HCT116 (cell line): ENCODE data around the gene HSPA12B. TPM values are rescaled to one million over a fixed set of nuclear protein-coding genes. Genes with fewer than 3 reads are reported as not detected.

Experiments used
- ATAC-seq: fragments of 200-7000 bp; cut with Tn5 transposase; 2 replicates; pipeline ENCODE4 v1.9.1; 2020; ENCODE audit warnings: mild to moderate bottlenecking, moderate library complexity
- BruUV-seq: library from RNA; stranded (reverse); fragments of 400-500 nt; replicated peaks from 2 replicates; lab custom pipeline; 2021; lab: Mats Ljungman, UMichigan
- CTCF ChIA-PET: fragments of 300-600 bp; sonication (Branson Sonifier 250); formaldehyde crosslinking; loops from one replicate; lab custom pipeline; 2021; ENCODE audit warnings: antibody characterized with exemption; lab: Charles Lee
- POLR2A ChIA-PET: fragments of 300-600, 350-600 bp; sonication (Branson Sonifier 250); formaldehyde crosslinking; loops from one replicate; lab custom pipeline; 2021; ENCODE audit warnings: antibody characterized with exemption; lab: Charles Lee
- RAD21 ChIA-PET, 2 experiments: fragments of 300-600 bp; sonication (Branson Sonifier 250); formaldehyde crosslinking; loops; one replicate each; lab custom pipeline; 2023; ENCODE audit warnings: low total read pairs in 2 of 2; ENCODE audit not compliant: uncharacterized antibody in 2 of 2, unreplicated experiment in 2 of 2, low non-redundant PET in 1 of 2; lab: Charles Lee
- DNase-seq: peaks from one replicate; pipeline ENCODE4 v3.0.0-alpha.2; 2010; ENCODE audit warnings: low read depth, low spot score
- H2AFZ ChIP-seq: fragments of 200-600 bp; shearing (Covaris generic), sonication (generic); 2 replicates; pipeline ENCODE4 v1.6.1; 2017; ENCODE audit warnings: low read depth, mixed run types, mixed read lengths, antibody characterized with exemption, low read length; ENCODE audit not compliant: poor library complexity, severe bottlenecking
- H3K27ac ChIP-seq: 2 replicates; pipeline ENCODE4 v1.5.1; 2012; ENCODE audit warnings: low read depth, low read length
- H3K27me3 ChIP-seq: fragments of 200-600 bp; sonication (generic); 2 replicates; pipeline ENCODE4 v1.6.1; 2016; ENCODE audit warnings: mixed run types, low read length, mixed read lengths; ENCODE audit not compliant: insufficient read depth
- H3K36me3 ChIP-seq, 2 experiments: fragments of 200-500 bp in 1 of 2; fragments of 200-600 bp in 1 of 2; sonication (Bioruptor generic) in 1 of 2; sonication (generic) in 1 of 2; 2 replicates each; pipeline versions ENCODE4 v1.5.1 to v1.6.1; 2014 to 2016; ENCODE audit warnings: low read length in 2 of 2, inconsistent platforms in 1 of 2, mixed read lengths in 1 of 2, mixed run types in 1 of 2; ENCODE audit not compliant: insufficient read depth in 2 of 2, control insufficient read depth in 1 of 2
- H3K4me1 ChIP-seq, 2 experiments: fragments of 200-600 bp in 1 of 2; sonication (generic) in 1 of 2; 2 replicates each; pipeline versions ENCODE4 v1.5.1 to v1.6.1; 2012 to 2017; ENCODE audit warnings: low read length in 2 of 2, inconsistent platforms in 1 of 2, mild to moderate bottlenecking in 1 of 2, mixed read lengths in 1 of 2, mixed run types in 1 of 2, moderate library complexity in 1 of 2; ENCODE audit not compliant: insufficient read depth in 2 of 2, control insufficient read depth in 1 of 2
- H3K4me2 ChIP-seq: fragments of 200-600 bp; sonication (generic); 2 replicates; pipeline ENCODE4 v1.6.1; 2017; ENCODE audit warnings: mixed run types, low read length, mixed read lengths
- H3K4me3 ChIP-seq, 2 experiments: fragments of 200-600 bp in 1 of 2; sonication (generic) in 1 of 2; replicated peaks in 1 of 2; 2 replicates each; pipeline ENCODE4 v1.5.1; 2011 to 2016; ENCODE audit warnings: low read length in 2 of 2, control low read depth in 1 of 2, low read depth in 1 of 2, mild to moderate bottlenecking in 1 of 2, mixed read lengths in 1 of 2, mixed run types in 1 of 2
- H3K79me2 ChIP-seq: fragments of 200-600 bp; sonication (generic); 2 replicates; pipeline ENCODE4 v1.6.1; 2017; ENCODE audit warnings: mild to moderate bottlenecking, mixed run types, low read length, moderate library complexity, mixed read lengths; ENCODE audit not compliant: insufficient read depth
- H3K9ac ChIP-seq: fragments of 200-600 bp; sonication (generic); 2 replicates; pipeline ENCODE4 v1.6.1; 2016; ENCODE audit warnings: low read length, mixed read lengths
- H3K9me2 ChIP-seq: fragments of 200-600 bp; sonication (generic), shearing (Covaris generic); 2 replicates; pipeline ENCODE4 v1.6.1; 2017; ENCODE audit warnings: mixed run types, mild to moderate bottlenecking, moderate library complexity; ENCODE audit not compliant: insufficient read depth
- H3K9me3 ChIP-seq, 2 experiments: fragments of 200-500 bp in 1 of 2; fragments of 200-600 bp in 1 of 2; sonication (Bioruptor generic) in 1 of 2; sonication (generic) in 1 of 2; 2 replicates each; pipeline ENCODE4 v1.6.1; 2014 to 2017; ENCODE audit warnings: low read length in 2 of 2, mixed read lengths in 2 of 2, inconsistent platforms in 1 of 2, low read depth in 1 of 2, mild to moderate bottlenecking in 1 of 2, mixed run types in 1 of 2, moderate library complexity in 1 of 2; ENCODE audit not compliant: control insufficient read depth in 1 of 2, insufficient read depth in 1 of 2
- H4K20me1 ChIP-seq: fragments of 200-600 bp; sonication (generic), shearing (Covaris generic); 2 replicates; pipeline ENCODE4 v1.6.1; 2017; ENCODE audit warnings: mixed run types, mild to moderate bottlenecking, moderate library complexity; ENCODE audit not compliant: insufficient read depth
- ATF3 ChIP-seq: IDR thresholded peaks from 2 replicates; pipeline ENCODE4 v1.6.1; 2012
- CEBPB ChIP-seq: IDR thresholded peaks from 2 replicates; pipeline ENCODE4 v1.6.1; 2012; ENCODE audit warnings: low read depth
- CTCF ChIP-seq, 3 experiments: fragments of 200-600 bp in 1 of 3; sonication (generic) in 1 of 3; IDR thresholded peaks in 2 of 3; conservative IDR thresholded peaks in 1 of 3; 2 replicates each; pipeline ENCODE4 v1.5.1; 2012 to 2017; ENCODE audit warnings: low read depth in 2 of 3, low read length in 2 of 3, antibody characterized with exemption in 1 of 3, borderline replicate concordance in 1 of 3, control low read depth in 1 of 3, mild to moderate bottlenecking in 1 of 3, mixed read lengths in 1 of 3, mixed run types in 1 of 3, moderate library complexity in 1 of 3; ENCODE audit not compliant: insufficient read depth in 1 of 3
- EGR1 ChIP-seq: IDR thresholded peaks from 2 replicates; pipeline ENCODE4 v1.6.1; 2012; ENCODE audit warnings: low read depth
- ELF1 ChIP-seq: IDR thresholded peaks from 2 replicates; pipeline ENCODE4 v1.6.1; 2012; ENCODE audit warnings: low read depth, borderline replicate concordance
- EZH2 ChIP-seq: fragments of 200-600 bp; sonication (generic); IDR thresholded peaks from 2 replicates; pipeline ENCODE4 v1.6.1; 2017; ENCODE audit warnings: antibody characterized with exemption, mixed run types
- EZH2phosphoT487 ChIP-seq: fragments of 200-600 bp; IDR thresholded peaks from 2 replicates; pipeline ENCODE4 v1.6.1; 2018; ENCODE audit warnings: antibody characterized with exemption, borderline replicate concordance
- JUND ChIP-seq: IDR thresholded peaks from 2 replicates; pipeline ENCODE4 v1.6.1; 2012
- POLR2A ChIP-seq: IDR thresholded peaks from 2 replicates; pipeline ENCODE4 v1.7.0; 2011; ENCODE audit warnings: borderline replicate concordance; ENCODE audit not compliant: insufficient read depth, insufficient read length; ENCODE audit errors: extremely low read depth
- SP1 ChIP-seq: IDR thresholded peaks from 2 replicates; pipeline ENCODE4 v1.6.1; 2012; ENCODE audit warnings: low read depth
- TCF7L2 ChIP-seq: IDR thresholded peaks from 2 replicates; pipeline ENCODE4 v1.7.0; 2011; ENCODE audit warnings: borderline replicate concordance, inconsistent platforms; ENCODE audit not compliant: insufficient read depth, insufficient read length; ENCODE audit errors: extremely low read depth
- ZBTB33 ChIP-seq: IDR thresholded peaks from 2 replicates; pipeline ENCODE4 v1.6.1; 2011; ENCODE audit warnings: mild to moderate bottlenecking, low read length, moderate library complexity; ENCODE audit not compliant: insufficient replicate concordance; ENCODE audit errors: extremely low read depth
- ZFX ChIP-seq: fragments of 450-650 bp; IDR thresholded peaks from 2 replicates; pipeline ENCODE4 v1.6.1; 2017
- ZNF274 ChIP-seq: fragments of 200-500 bp; sonication (Bioruptor generic); IDR thresholded peaks from 2 replicates; pipeline ENCODE4 v1.6.1; 2014; ENCODE audit warnings: mild to moderate bottlenecking, low read depth, low read length, inconsistent platforms
- intact Hi-C: fragments of 100-400 bp; cut with micrococcal nuclease; formaldehyde crosslinking; loops from 2 replicates; pipeline ENCODE4 v1.10.0; 2022
- total RNA-seq: library from RNA; stranded (reverse); gene quantifications from one replicate; pipeline ENCODE4 v1.2.1, GENCODE V29; 2021; ENCODE audit not compliant: unreplicated experiment

HSPA12B gene
- total RNA-seq, 1 experiment from 2014 or later, result not detected

- H2AFZ ChIP-seq, result no peak overlapping the region
- H3K9me3 ChIP-seq, result no peaks in the 10 kb centered on the region
- no peaks in the 10 kb centered on the region for H3K79me2 ChIP-seq
- H3K4me1 ChIP-seq, result peaks cover 3 to 20% of the 10 kb centered on the region in 2 experiments; a peak in 2 of 4 replicates
- ChIA-PET RAD21 (no interaction called here), CTCF (interaction anchor here (1.0 to 2.2 kb wide), 4 partner anchors 9 to 18 kb away, joined by 3 to 5 read pairs (median 4); partner anchors contain the start of gene SIGLEC1), POLR2A (no interaction called here)
- peak overlapping the region; percentile 16 for H3K4me2 ChIP-seq
- 0 out of 2 replicates have a peak, but pooled peaks cover 8% of the 10 kb centered on the region for H3K27me3 ChIP-seq
- ATAC-seq (peak; percentile 18; the same call in 1 of the 2 replicates), DNase-seq (no peak)
- no peaks in the 10 kb centered on the region for H3K9me2 ChIP-seq
- H3K27ac ChIP-seq, result no peak overlapping the region
- H3K4me3 ChIP-seq, result no peak overlapping the region
- BruUV-seq, result no TSS peak
- H4K20me1 ChIP-seq, result no peaks in the 10 kb centered on the region
- intact Hi-C loops, result no loop called here
- no peak overlapping the region for H3K9ac ChIP-seq
- H3K36me3 ChIP-seq, result no peaks in the 10 kb centered on the region
- TF ChIP-seq EZH2phosphoT487, result no peak
- no peak for TF ChIP-seq ATF3
- TF ChIP-seq SP1, result no peak
- TF ChIP-seq TCF7L2, result no peak
- TF ChIP-seq CEBPB, result no peak
- TF ChIP-seq EGR1, result no peak
- no peak for TF ChIP-seq ZNF274
- TF ChIP-seq EZH2, result no peak
- TF ChIP-seq ZBTB33, result no peak
- no peak for TF ChIP-seq ELF1
- no peak for TF ChIP-seq POLR2A
- TF ChIP-seq ZFX, result no peak
- TF ChIP-seq JUND, result no peak
- no peak for TF ChIP-seq CTCF (IDR thresholded peaks at IDR 0.05 in 2 of 3, conservative IDR thresholded peaks at IDR 0.05 in 1 of 3; ENCODE audit: borderline replicate concordance in 1 of 3, insufficient read depth in 1 of 3, low read depth in 2 of 3, low read length in 2 of 3)
- TF ChIP-seq, all 23 proteins: peak for 0
Measured at GRCh38 chr20:3728354-3728753, 4.1 kb upstream of the HSPA12B start.
